Large intestine (tissue), 12 donors: ENCODE data around the gene RAB1A. TPM values are rescaled to one million over a fixed set of nuclear protein-coding genes. Genes with fewer than 3 reads are reported as not detected.
"Not testable (repeated sequence)": the region's sequence is repeated elsewhere in the genome, so short reads cannot be mapped to it uniquely, and the experiment has no call there.

Experiments used
- DNase-seq, 2 donors: peaks; one replicate each; pipeline versions ENCODE4 v3.0.0 to v3.0.0-alpha.2; 2013
- H3K27ac ChIP-seq: one replicate; pipeline ENCODE4 v1.5.1; 2013; ENCODE audit warnings: low read length
- H3K27me3 ChIP-seq: 2 replicates; pipeline ENCODE4 v1.6.1; 2013; ENCODE audit warnings: low read length; ENCODE audit not compliant: control insufficient read depth, insufficient read depth
- H3K36me3 ChIP-seq: 2 replicates; pipeline ENCODE4 v1.6.1; 2013; ENCODE audit warnings: low read length; ENCODE audit not compliant: control insufficient read depth, insufficient read depth
- H3K4me1 ChIP-seq: one replicate; pipeline ENCODE4 v1.6.1; 2013; ENCODE audit warnings: low read length; ENCODE audit not compliant: control insufficient read depth, insufficient read depth
- H3K4me3 ChIP-seq: one replicate; pipeline ENCODE4 v1.5.1; 2013; ENCODE audit warnings: low read length
- H3K9me3 ChIP-seq: one replicate; pipeline ENCODE4 v1.6.1; 2013; ENCODE audit warnings: mild to moderate bottlenecking, low read depth, low read length, moderate library complexity; ENCODE audit not compliant: control insufficient read depth
- WGBS: methylation state at CpG from one replicate; pipeline ENCODE4 v1.1.5; 2013; ENCODE audit warnings: low lambda C conversion rate; ENCODE audit not compliant: insufficient coverage; 5-methylcytosine and 5-hydroxymethylcytosine counted together
- long read RNA-seq, 11 donors: transcript quantifications; one replicate each; lab custom pipeline, GENCODE V29; 2026
- polyA plus RNA-seq: library from polyadenylated mRNA; unstranded; fragments of 120-200 nt; gene quantifications from one replicate; pipeline ENCODE4 v1.2.1, GENCODE V29; 2013

RAB1A gene
- polyA plus RNA-seq: 242 TPM
- long read RNA-seq, donor 1, transcript RAB1A-203 (6 exons, 2,447 nt): major isoform, 95 of 132 reads
- long read RNA-seq, donor 1, partial matches to known transcripts: 35 of 132 reads
- long read RNA-seq, donor 1, other reads (novel, unspliced or antisense): 0 of 132 reads
- long read RNA-seq, donor 2, transcript RAB1A-203 (6 exons, 2,447 nt): major isoform, 211 of 472 reads
- long read RNA-seq, donor 2, partial matches to known transcripts: 252 of 472 reads
- long read RNA-seq, donor 2, other reads (novel, unspliced or antisense): 5 of 472 reads
- long read RNA-seq, donor 3: 0 reads
- long read RNA-seq, donor 4, transcript RAB1A-203 (6 exons, 2,447 nt): major isoform, 18 of 31 reads
- long read RNA-seq, donor 4, partial matches to known transcripts: 13 of 31 reads
- long read RNA-seq, donor 4, other reads (novel, unspliced or antisense): 0 of 31 reads
- long read RNA-seq, donor 5, transcript RAB1A-203 (6 exons, 2,447 nt): major isoform, 82 of 86 reads
- long read RNA-seq, donor 5, partial matches to known transcripts: 0 of 86 reads
- long read RNA-seq, donor 5, other reads (novel, unspliced or antisense): 0 of 86 reads
- long read RNA-seq, donor 6, transcript RAB1A-203 (6 exons, 2,447 nt): major isoform, 125 of 157 reads
- long read RNA-seq, donor 6, partial matches to known transcripts: 6 of 157 reads
- long read RNA-seq, donor 6, other reads (novel, unspliced or antisense): 24 of 157 reads
- long read RNA-seq, donor 7, transcript RAB1A-203 (6 exons, 2,447 nt): major isoform, 51 of 52 reads
- long read RNA-seq, donor 7, partial matches to known transcripts: 0 of 52 reads
- long read RNA-seq, donor 7, other reads (novel, unspliced or antisense): 0 of 52 reads
- long read RNA-seq, donor 8, transcript RAB1A-203 (6 exons, 2,447 nt): major isoform, 181 of 366 reads
- long read RNA-seq, donor 8, partial matches to known transcripts: 163 of 366 reads
- long read RNA-seq, donor 8, other reads (novel, unspliced or antisense): 21 of 366 reads
- long read RNA-seq, donor 9, transcript RAB1A-203 (6 exons, 2,447 nt): major isoform, 127 of 159 reads
- long read RNA-seq, donor 9, partial matches to known transcripts: 22 of 159 reads
- long read RNA-seq, donor 9, other reads (novel, unspliced or antisense): 7 of 159 reads
- long read RNA-seq, donor 10, transcript RAB1A-203 (6 exons, 2,447 nt): major isoform, 171 of 187 reads
- long read RNA-seq, donor 10, partial matches to known transcripts: 15 of 187 reads
- long read RNA-seq, donor 10, other reads (novel, unspliced or antisense): 0 of 187 reads
- long read RNA-seq, donor 11, transcript RAB1A-203 (6 exons, 2,447 nt): major isoform, 112 of 112 reads
- long read RNA-seq, donor 11, partial matches to known transcripts: 0 of 112 reads
- long read RNA-seq, donor 11, other reads (novel, unspliced or antisense): 0 of 112 reads

DNA sequence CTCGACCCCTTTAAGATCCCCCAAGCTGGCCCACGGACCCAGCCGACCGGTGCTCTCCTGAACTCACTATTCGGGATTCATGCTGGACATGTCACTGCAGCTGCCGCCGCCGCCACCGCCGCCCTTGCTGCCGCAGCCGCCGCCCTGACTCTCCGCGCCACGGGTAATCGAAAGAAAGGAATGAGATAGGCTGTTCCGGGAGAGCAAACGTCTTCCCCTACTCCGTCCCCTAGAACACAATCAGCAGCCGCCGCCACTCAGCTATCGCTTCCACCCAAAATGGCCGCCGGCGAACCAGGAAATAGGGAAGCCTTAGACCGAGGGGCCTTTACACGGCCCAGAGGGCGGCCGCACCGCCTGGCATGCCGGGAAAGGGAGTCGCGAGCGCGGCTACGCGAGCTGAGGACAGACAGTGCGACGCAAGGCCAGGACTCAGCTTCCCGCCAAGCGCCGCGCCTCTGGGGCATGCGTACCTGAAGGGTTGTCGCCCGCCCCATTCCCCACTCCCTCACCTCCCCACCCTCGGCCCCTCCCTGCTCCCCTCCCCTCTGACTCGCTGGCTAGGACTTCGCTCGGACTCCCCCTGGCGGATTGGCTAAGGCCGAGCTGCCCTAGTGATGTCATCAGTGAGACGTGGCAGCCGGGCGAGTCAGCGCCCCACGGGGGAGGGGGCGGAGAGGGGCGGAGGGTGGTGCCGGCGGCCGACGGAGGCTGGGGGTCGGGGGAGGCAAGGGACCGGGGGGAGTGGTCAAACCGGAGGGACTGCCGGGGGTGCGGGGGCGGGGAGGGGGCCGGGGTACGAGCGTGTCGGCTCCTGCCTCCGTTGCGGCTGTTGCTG lies at the start of gene RAB1A:
TSS of gene RAB1A (minus strand) at position 281 of the 838 bp plus-strand sequence. CDS start at position 90, 191 bp downstream.
- WGBS: no CpG with 5 or more reads among the region's 76 CpGs
- H3K9me3 ChIP-seq: no peaks in the 10 kb centered on the region
- H3K36me3 ChIP-seq: no peaks in the 10 kb centered on the region
- peak within 1 kb of the TSS; percentile 97 for H3K4me3 ChIP-seq
- peak within 1 kb of the TSS; percentile 100 for H3K27ac ChIP-seq
- no peaks in the 10 kb centered on the region for H3K27me3 ChIP-seq
- peaks cover 6% of the 10 kb centered on the region for H3K4me1 ChIP-seq
- peak; percentile 100 for DNase-seq

- Histone ChIP-seq H3K27ac (peak overlapping the region; percentile 91), H3K27me3 (no peaks in the 10 kb centered on the region), H3K4me1 (peaks cover 47% of the 10 kb centered on the region), H3K36me3 (no peaks in the 10 kb centered on the region), H3K4me3 (no peak overlapping the region), H3K9me3 (no peaks in the 10 kb centered on the region)
- no CpG with 5 or more reads among the region's 8 CpGs for WGBS
- DNase-seq: peak; percentile 94 to 96
Measured at GRCh38 chr2:65177751-65178442, 48.0 kb upstream of the RAB1A start.

GRCh38 chr2:65175894-65176530 lies 46.1 kb upstream of the RAB1A start:
- H3K27me3 ChIP-seq: no peaks in the 10 kb centered on the region
- DNase-seq: peak in 1 of 2 donors; percentile 28
- H3K27ac ChIP-seq: no peak overlapping the region
- no CpG with 5 or more reads among the region's 23 CpGs for WGBS
- H3K9me3 ChIP-seq: no peaks in the 10 kb centered on the region
- H3K4me1 ChIP-seq: peaks cover 51% of the 10 kb centered on the region
- H3K36me3 ChIP-seq: no peaks in the 10 kb centered on the region
- no peak overlapping the region for H3K4me3 ChIP-seq

GRCh38 chr2:65174031-65174430 lies 44.1 kb upstream of the RAB1A start:
- not testable (repeated sequence) for H3K9me3 ChIP-seq, H3K4me3 ChIP-seq, H3K27ac ChIP-seq, H3K36me3 ChIP-seq, DNase-seq, H3K27me3 ChIP-seq
- WGBS: no CpG with 5 or more reads among the region's 3 CpGs
- H3K4me1 ChIP-seq: peaks cover 48% of the 10 kb centered on the region

GRCh38 chr2:65172994-65173790 lies 43.3 kb upstream of the RAB1A start:
- Histone ChIP-seq H3K27ac (no peak overlapping the region), H3K27me3 (no peaks in the 10 kb centered on the region), H3K4me1 (peaks cover 40% of the 10 kb centered on the region), H3K4me3 (no peak overlapping the region), H3K36me3 (no peaks in the 10 kb centered on the region), H3K9me3 (no peaks in the 10 kb centered on the region)
- peak in 1 of 2 donors; percentile 38 for DNase-seq
- no CpG with 5 or more reads among the region's 12 CpGs for WGBS

DNA sequence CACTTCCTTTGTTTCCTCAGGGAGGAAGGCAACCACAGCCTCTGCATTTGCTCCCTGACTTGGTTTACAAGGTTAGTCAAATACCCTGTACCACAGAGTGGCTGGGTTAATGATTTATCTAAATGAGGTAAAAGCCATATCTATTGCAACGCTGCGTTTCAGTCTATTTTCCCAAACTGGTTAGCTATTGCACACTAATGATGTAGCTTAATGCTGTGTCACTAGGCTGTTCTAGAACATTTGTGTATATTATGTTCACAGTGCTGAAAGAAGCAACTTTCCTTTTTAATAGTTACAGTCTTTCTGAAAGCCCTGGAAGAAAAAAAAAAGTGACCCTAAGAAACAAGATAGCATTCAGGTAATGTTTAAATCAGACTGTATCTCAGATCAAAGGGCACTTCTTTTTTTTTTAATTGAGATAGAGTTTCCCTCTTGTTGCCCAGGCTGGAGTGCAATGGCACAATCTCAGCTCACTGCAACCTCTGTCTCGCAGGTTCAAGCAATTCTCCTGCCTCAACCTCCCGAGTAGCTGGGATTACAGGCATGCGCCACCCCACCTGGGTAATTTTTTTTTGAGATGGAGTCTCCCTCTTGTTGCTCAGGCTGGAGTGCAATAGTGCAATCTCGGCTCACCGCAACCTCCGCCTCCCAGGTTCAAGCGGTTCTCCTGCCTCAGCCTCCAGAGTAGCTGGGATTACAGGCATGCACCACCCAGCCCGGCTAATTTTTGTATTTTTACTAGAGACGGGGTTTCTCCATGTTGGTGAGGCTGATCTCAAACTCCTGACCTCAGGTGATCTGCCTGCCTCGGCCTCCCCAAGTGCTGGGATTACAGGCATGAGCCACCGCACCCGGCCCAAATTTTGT lies 40.9 kb upstream of the RAB1A start:
- no CpG with 5 or more reads among the region's 14 CpGs for WGBS
- Histone ChIP-seq H3K4me1 (peaks cover 19% of the 10 kb centered on the region), H3K27ac (peak overlapping the region; percentile 96)
- H3K9me3 ChIP-seq, H3K36me3 ChIP-seq, H3K27me3 ChIP-seq, H3K4me3 ChIP-seq: not testable (repeated sequence)
- DNase-seq: peak; percentile 85 to 95

DNA sequence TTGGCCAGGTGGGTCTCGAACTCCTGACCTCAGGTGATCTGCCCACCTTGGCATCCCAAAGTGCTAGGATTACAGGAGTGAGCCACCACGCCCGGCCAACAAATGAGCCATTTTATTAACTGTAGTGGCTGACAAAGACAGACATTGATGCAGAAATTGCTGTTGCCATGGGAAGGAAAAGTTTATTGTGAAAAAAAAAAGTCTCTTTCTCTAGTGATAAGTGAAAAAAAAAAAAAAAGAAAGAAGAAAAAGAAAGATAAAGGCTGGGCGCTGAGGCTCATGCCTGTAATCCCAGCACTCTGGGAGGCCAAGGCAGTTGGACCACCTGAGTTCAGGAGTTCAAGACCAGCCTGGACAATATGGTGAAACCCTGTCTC lies 39.8 kb upstream of the RAB1A start:
- H3K9me3 ChIP-seq: no peaks in the 10 kb centered on the region
- H3K4me3 ChIP-seq: no peak overlapping the region
- H3K36me3 ChIP-seq: no peaks in the 10 kb centered on the region
- DNase-seq: peak in 1 of 2 donors; percentile 59
- H3K27ac ChIP-seq: peak overlapping the region; percentile 96
- peaks cover 25% of the 10 kb centered on the region for H3K4me1 ChIP-seq
- WGBS: 28% methylated on average over 2 of the region's 4 CpGs
- H3K27me3 ChIP-seq: no peaks in the 10 kb centered on the region

DNA sequence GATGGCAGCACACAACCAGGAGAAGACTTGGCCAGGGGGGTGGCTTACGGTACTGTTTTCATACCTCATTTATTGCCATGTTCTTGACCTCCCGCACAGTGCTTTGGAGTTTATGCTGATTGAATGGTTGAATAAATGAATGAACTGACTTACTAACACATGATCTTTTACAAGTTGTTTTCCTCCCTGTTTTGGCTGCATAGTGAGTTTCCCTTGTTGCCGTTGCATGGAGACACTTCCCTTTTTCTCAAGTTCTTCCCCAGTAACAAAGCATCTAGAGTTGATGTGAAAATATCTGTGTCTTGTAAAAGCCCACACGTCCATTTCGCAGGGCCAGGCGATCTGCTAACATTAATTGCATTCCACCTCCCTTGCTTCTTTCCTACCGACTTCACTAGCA lies 35.7 kb upstream of the RAB1A start:
- H3K4me3 ChIP-seq: no peak overlapping the region
- H3K36me3 ChIP-seq: no peaks in the 10 kb centered on the region
- no CpG with 5 or more reads among the region's 7 CpGs for WGBS
- H3K27me3 ChIP-seq: no peaks in the 10 kb centered on the region
- H3K27ac ChIP-seq: no peak overlapping the region
- H3K4me1 ChIP-seq: peaks cover 6% of the 10 kb centered on the region
- no peak for DNase-seq
- H3K9me3 ChIP-seq: no peaks in the 10 kb centered on the region
